OCI-LY1 (cell line): Measurements from ENCODE around the gene KLHL29.

Experiments
- EZH2 ChIP-seq: fragments of 200-600 bp; sonication (generic), shearing (Covaris generic); IDR thresholded peaks from 2 replicates; pipeline ENCODE4 v1.8.0; 2017; ENCODE audit warnings: borderline replicate concordance, mixed run types, mild to moderate bottlenecking, antibody characterized with exemption, low read length, moderate library complexity, mixed read lengths
- TF ChIP-seq, protein P1 (sequence below): fragments of 200-600 bp; sonication (generic), shearing (Covaris generic); IDR thresholded peaks from 2 replicates; pipeline ENCODE4 v1.5.1; 2017; ENCODE audit warnings: mild to moderate bottlenecking, antibody characterized with exemption, low read length, moderate library complexity, mixed read lengths

DNA sequence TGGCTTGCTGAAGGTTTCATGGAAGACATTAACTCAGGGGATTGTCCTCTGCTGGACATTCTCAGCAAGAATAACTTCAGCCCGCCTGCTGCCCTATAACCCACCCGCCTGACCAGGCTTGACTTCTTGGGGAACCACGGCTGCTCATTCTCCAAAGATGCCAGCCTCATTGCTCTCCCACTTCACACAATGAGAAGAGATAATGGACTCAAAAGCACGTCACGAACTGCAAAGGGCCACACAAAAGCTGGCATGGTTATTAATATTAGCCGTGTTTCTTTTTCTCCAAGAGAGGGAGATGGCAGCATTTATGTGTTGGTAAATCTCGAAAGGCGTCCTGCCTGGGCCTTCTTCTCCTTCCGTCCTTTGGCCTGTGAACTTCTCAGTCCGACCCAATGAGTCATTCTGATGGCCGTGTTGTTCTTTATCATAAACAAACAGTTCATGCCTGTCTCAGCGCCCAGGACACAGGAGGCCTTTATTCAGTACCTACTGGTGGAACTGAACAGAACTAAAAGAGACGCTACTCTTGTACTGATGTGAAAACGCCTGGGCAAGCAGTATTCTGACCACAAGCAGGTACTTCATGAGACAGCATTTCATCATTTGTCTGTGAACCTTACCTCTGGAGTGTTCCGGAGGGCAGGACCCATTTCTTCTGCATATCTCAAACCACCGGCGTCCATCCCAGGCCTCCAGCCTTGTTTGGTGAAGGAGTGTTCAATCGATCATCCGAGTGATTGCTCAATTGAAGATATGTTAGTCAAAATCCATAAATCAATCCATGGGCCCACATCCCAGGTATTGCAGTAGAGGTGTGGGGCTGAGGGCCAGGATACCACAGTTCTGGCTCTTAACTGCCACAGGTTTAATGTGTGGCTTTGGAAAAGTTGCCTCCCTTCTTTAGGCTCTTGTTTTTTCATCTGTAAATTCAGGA, 25.1 kb upstream of the KLHL29 start:
- TF ChIP-seq, protein P1, sequence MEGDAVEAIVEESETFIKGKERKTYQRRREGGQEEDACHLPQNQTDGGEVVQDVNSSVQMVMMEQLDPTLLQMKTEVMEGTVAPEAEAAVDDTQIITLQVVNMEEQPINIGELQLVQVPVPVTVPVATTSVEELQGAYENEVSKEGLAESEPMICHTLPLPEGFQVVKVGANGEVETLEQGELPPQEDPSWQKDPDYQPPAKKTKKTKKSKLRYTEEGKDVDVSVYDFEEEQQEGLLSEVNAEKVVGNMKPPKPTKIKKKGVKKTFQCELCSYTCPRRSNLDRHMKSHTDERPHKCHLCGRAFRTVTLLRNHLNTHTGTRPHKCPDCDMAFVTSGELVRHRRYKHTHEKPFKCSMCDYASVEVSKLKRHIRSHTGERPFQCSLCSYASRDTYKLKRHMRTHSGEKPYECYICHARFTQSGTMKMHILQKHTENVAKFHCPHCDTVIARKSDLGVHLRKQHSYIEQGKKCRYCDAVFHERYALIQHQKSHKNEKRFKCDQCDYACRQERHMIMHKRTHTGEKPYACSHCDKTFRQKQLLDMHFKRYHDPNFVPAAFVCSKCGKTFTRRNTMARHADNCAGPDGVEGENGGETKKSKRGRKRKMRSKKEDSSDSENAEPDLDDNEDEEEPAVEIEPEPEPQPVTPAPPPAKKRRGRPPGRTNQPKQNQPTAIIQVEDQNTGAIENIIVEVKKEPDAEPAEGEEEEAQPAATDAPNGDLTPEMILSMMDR: no peak
- TF ChIP-seq EZH2: no peak
